Measurements from ENCODE around the gene RUFY2.

DNA sequence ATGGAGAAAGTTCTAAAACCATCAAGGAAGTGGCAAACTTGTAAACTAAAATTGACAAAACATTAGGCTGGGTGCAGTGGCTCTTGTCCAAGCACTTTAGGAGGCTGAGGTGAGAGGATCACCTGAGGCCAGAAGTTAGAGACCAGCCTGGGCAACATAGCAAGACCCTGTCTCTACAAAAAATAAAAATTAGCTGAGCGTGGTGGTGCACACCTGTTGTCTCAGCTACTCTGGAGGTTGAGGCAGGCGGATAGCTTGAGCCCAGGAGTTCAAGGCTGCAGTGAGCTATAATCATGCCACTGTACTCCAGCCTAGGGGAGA is 104.6 kb downstream of the RUFY2 start:
- TF ChIP-seq, protein P1, sequence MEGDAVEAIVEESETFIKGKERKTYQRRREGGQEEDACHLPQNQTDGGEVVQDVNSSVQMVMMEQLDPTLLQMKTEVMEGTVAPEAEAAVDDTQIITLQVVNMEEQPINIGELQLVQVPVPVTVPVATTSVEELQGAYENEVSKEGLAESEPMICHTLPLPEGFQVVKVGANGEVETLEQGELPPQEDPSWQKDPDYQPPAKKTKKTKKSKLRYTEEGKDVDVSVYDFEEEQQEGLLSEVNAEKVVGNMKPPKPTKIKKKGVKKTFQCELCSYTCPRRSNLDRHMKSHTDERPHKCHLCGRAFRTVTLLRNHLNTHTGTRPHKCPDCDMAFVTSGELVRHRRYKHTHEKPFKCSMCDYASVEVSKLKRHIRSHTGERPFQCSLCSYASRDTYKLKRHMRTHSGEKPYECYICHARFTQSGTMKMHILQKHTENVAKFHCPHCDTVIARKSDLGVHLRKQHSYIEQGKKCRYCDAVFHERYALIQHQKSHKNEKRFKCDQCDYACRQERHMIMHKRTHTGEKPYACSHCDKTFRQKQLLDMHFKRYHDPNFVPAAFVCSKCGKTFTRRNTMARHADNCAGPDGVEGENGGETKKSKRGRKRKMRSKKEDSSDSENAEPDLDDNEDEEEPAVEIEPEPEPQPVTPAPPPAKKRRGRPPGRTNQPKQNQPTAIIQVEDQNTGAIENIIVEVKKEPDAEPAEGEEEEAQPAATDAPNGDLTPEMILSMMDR (conservative IDR thresholded peaks at IDR 0.05 in 1 of 2, IDR thresholded peaks at IDR 0.05 in 1 of 2; ENCODE audit: extremely low read depth in 1 of 2, insufficient read depth in 1 of 2, low read depth in 1 of 2, low read length in 2 of 2), result no peak
- TF ChIP-seq EZH2 (IDR thresholded peaks at IDR 0.05; ENCODE audit: borderline replicate concordance, low read length), result no peak
